ENCODE data around the gene BCAS3. TPM values are rescaled to one million over a fixed set of nuclear protein-coding genes. Genes with fewer than 3 reads are reported as not detected.
A peak's percentile ranks its signal among the peaks of the same experiment; 100 is the strongest.

BCAS3 gene
- total RNA-seq (2014; rRNA removed; shearing (Covaris generic)): 14.3 and 37.5 TPM in 2 replicates

- H3K27ac ChIP-seq: peak within 1 kb of the TSS; percentile 14; the same call in 1 of the 2 replicates
- no peaks in the 10 kb centered on the region for H3K27me3 ChIP-seq (replicated peaks)
- no peaks in the 10 kb centered on the region for H3K9me3 ChIP-seq (replicated peaks)
- H3K4me3 ChIP-seq: peak within 1 kb of the TSS; percentile 53
- no peaks in the 10 kb centered on the region for H3K36me3 ChIP-seq
- DNase-seq (ENCODE audit: low read depth in 1 of 2, low spot score in 2 of 2): peak; percentile 100
- H3K4me1 ChIP-seq (replicated peaks): peaks cover 9% of the 10 kb centered on the region
These were observed at the start of gene BCAS3 for GRCh38 chr17:60677308-60678117. Gene BCAS3 (plus strand): TSS chr17:60677851.

- DNase-seq (ENCODE audit: low read depth in 1 of 2, low spot score in 2 of 2): no peak
- Histone ChIP-seq H3K4me1 (replicated peaks) (no peaks in the 10 kb centered on the region), H3K9me3 (replicated peaks) (no peaks in the 10 kb centered on the region), H3K27me3 (replicated peaks) (no peaks in the 10 kb centered on the region), H3K36me3 (peaks cover 36% of the 10 kb centered on the region), H3K4me3 (no peak overlapping the region), H3K27ac (no peak overlapping the region)
These were observed 49.3 kb upstream of the BCAS3 start for GRCh38 chr17:60628252-60628889.

DNA sequence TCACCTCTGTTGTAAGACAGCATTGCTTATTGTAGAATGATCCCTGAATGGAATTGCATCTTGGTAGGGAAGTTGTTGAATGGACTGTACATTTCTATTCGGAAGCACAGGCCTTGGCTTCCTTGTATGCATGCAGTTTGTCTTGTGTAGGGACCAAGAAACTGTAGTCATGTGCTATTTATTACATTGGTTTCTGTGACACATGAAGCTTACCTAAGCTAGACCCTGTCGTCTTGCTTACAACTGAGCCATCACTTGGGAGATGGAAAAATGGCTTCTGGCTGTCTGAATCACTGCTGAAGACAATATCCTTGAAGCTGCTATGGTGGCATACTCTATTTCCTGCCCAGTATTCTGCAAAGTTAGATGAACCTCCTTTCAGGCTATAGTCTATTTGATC, 48.5 kb upstream of the BCAS3 start:
- Histone ChIP-seq H3K36me3 (peaks cover 34% of the 10 kb centered on the region), H3K4me1 (replicated peaks) (no peaks in the 10 kb centered on the region), H3K27ac (no peak overlapping the region), H3K9me3 (replicated peaks) (no peaks in the 10 kb centered on the region), H3K27me3 (replicated peaks) (no peaks in the 10 kb centered on the region), H3K4me3 (no peak overlapping the region)
- no peak for DNase-seq (ENCODE audit: low read depth in 1 of 2, low spot score in 2 of 2)

GRCh38 chr17:60630352-60630751, 47.3 kb upstream of the BCAS3 start:
- Histone ChIP-seq H3K4me1 (replicated peaks) (no peaks in the 10 kb centered on the region), H3K4me3 (no peak overlapping the region)
- no peak for DNase-seq (ENCODE audit: low read depth in 1 of 2, low spot score in 2 of 2)

GRCh38 chr17:60631119-60631518, 46.5 kb upstream of the BCAS3 start:
- Histone ChIP-seq H3K27me3 (replicated peaks) (no peaks in the 10 kb centered on the region), H3K4me3 (no peak overlapping the region), H3K4me1 (replicated peaks) (no peaks in the 10 kb centered on the region), H3K9me3 (replicated peaks) (no peaks in the 10 kb centered on the region), H3K27ac (no peak overlapping the region), H3K36me3 (peaks cover 35% of the 10 kb centered on the region)
- no peak for DNase-seq (ENCODE audit: low read depth in 1 of 2, low spot score in 2 of 2)

More at GRCh38 chr17:60630352-60630751, 47.3 kb upstream of the BCAS3 start:
- peaks cover 34% of the 10 kb centered on the region for H3K36me3 ChIP-seq
- no peaks in the 10 kb centered on the region for H3K9me3 ChIP-seq (replicated peaks)
- H3K27me3 ChIP-seq (replicated peaks): no peaks in the 10 kb centered on the region
- no peak overlapping the region for H3K27ac ChIP-seq

DNA sequence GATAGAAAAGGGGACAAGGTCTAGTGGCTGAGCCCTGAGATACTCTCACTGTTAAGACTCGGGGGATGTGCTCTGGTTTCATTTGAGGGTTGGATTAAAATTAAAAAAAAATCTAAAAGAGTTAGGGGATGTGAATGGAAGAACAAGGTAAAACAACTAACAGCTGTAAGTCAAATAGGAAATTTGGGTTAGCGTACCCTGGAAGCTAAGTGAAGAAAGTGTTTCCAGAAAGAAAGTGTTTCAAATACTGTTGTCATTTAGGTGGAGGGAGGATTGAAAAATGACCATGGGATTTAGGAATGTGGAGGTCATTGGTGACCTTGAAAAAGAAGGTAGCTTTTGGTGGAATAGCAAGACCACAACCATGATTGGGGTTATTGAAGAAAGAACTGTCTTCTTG, 40.0 kb upstream of the BCAS3 start:
- Histone ChIP-seq H3K4me3 (no peak overlapping the region), H3K4me1 (replicated peaks) (peaks cover 12% of the 10 kb centered on the region), H3K9me3 (replicated peaks) (no peaks in the 10 kb centered on the region), H3K36me3 (peaks cover 42% of the 10 kb centered on the region), H3K27ac (no peak overlapping the region), H3K27me3 (replicated peaks) (no peaks in the 10 kb centered on the region)
- DNase-seq (ENCODE audit: low read depth in 1 of 2, low spot score in 2 of 2): no peak

- no peaks in the 10 kb centered on the region for H3K27me3 ChIP-seq (replicated peaks)
- H3K27ac ChIP-seq: no peak overlapping the region
- H3K4me1 ChIP-seq (replicated peaks): peaks cover 12% of the 10 kb centered on the region
- no peak overlapping the region for H3K4me3 ChIP-seq
- peaks cover 38% of the 10 kb centered on the region for H3K36me3 ChIP-seq
- H3K9me3 ChIP-seq (replicated peaks): no peaks in the 10 kb centered on the region
- no peak for DNase-seq (ENCODE audit: low read depth in 1 of 2, low spot score in 2 of 2)
These were observed 38.7 kb upstream of the BCAS3 start for GRCh38 chr17:60639019-60639330.

- Histone ChIP-seq H3K27ac (no peak overlapping the region), H3K36me3 (peaks cover 28% of the 10 kb centered on the region), H3K9me3 (replicated peaks) (no peaks in the 10 kb centered on the region), H3K27me3 (replicated peaks) (no peaks in the 10 kb centered on the region), H3K4me1 (replicated peaks) (peaks cover 12% of the 10 kb centered on the region), H3K4me3 (no peak overlapping the region)
- peak in 1 of 2 experiments; percentile 16 for DNase-seq (ENCODE audit: low read depth in 1 of 2, low spot score in 2 of 2)
These were observed 37.1 kb upstream of the BCAS3 start for GRCh38 chr17:60640503-60640902.

DNA sequence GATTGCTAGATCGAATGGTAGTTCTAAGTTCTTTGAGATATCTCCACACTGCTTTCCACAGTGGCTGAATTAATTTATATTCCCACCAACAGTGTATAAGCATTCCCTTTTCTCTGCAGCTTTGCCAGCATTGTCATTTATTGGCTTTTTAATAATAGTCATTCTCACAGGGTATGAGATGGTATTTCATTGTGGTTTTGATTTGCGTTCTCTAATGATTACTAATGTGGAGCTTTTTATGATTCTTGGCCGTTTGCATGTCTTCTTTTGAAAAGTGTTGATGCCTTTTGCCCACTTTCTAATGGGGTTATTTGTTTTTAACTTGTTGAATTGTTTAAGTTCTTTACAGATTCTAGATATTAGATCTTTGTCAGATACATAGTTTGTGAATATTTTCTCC, 36.5 kb upstream of the BCAS3 start:
- Histone ChIP-seq H3K9me3 (replicated peaks) (no peaks in the 10 kb centered on the region), H3K27me3 (replicated peaks) (no peaks in the 10 kb centered on the region), H3K27ac (peak overlapping the region; percentile 1; the same call in 1 of the 2 replicates), H3K36me3 (peaks cover 22% of the 10 kb centered on the region), H3K4me3 (no peak overlapping the region), H3K4me1 (replicated peaks) (peaks cover 12% of the 10 kb centered on the region)
- peak in 1 of 2 experiments; percentile 16 for DNase-seq (ENCODE audit: low read depth in 1 of 2, low spot score in 2 of 2)

DNA sequence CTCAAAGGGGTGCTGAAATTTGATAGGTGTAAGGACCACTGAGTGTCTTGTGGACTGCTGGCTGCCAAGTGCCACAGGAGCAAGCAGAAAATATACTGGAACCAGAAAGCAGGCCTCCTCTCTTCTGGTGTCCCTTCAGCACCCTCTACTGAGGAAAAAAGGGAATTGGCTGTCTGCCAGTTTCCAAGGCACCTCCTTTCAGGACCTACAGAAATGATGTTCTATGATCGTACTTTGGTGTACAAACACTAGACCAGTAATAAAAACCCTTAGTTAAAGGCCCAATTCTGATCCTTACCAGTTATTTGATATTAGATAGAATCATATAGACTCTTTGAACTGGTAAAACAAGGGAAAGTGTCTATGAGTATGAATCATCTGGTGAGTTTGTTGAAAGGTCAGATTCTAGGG, 35.8 kb upstream of the BCAS3 start:
- Histone ChIP-seq H3K36me3 (peaks cover 19% of the 10 kb centered on the region), H3K27ac (peak overlapping the region; percentile 1; the same call in 1 of the 2 replicates)
- peak; percentile 77 to 81 for DNase-seq (ENCODE audit: low read depth in 1 of 2, low spot score in 2 of 2)

GRCh38 chr17:60645918-60646523, 31.6 kb upstream of the BCAS3 start:
- no peaks in the 10 kb centered on the region for H3K27me3 ChIP-seq (replicated peaks)
- H3K36me3 ChIP-seq: peaks cover 30% of the 10 kb centered on the region
- peaks cover 10% of the 10 kb centered on the region for H3K4me1 ChIP-seq (replicated peaks)
- no peak overlapping the region for H3K27ac ChIP-seq
- no peak overlapping the region for H3K4me3 ChIP-seq
- DNase-seq (ENCODE audit: low read depth in 1 of 2, low spot score in 2 of 2): no peak
- no peaks in the 10 kb centered on the region for H3K9me3 ChIP-seq (replicated peaks)

More for the DNA sequence above, 35.8 kb upstream of the BCAS3 start:
- H3K4me1 ChIP-seq (replicated peaks): peaks cover 12% of the 10 kb centered on the region
- no peaks in the 10 kb centered on the region for H3K27me3 ChIP-seq (replicated peaks)
- no peak overlapping the region for H3K4me3 ChIP-seq
- no peaks in the 10 kb centered on the region for H3K9me3 ChIP-seq (replicated peaks)

- Histone ChIP-seq H3K9me3 (replicated peaks) (no peaks in the 10 kb centered on the region), H3K27me3 (replicated peaks) (no peaks in the 10 kb centered on the region), H3K4me1 (replicated peaks) (peaks cover 3% of the 10 kb centered on the region), H3K27ac (no peak overlapping the region), H3K4me3 (no peak overlapping the region), H3K36me3 (peaks cover 30% of the 10 kb centered on the region)
- DNase-seq (ENCODE audit: low read depth in 1 of 2, low spot score in 2 of 2): no peak
These were observed 30.9 kb upstream of the BCAS3 start for GRCh38 chr17:60646701-60647100.

GRCh38 chr17:60647705-60648104, 29.9 kb upstream of the BCAS3 start:
- H3K27ac ChIP-seq: no peak overlapping the region
- peaks cover 31% of the 10 kb centered on the region for H3K36me3 ChIP-seq
- H3K4me1 ChIP-seq (replicated peaks): no peaks in the 10 kb centered on the region
- H3K4me3 ChIP-seq: no peak overlapping the region
- H3K27me3 ChIP-seq (replicated peaks): no peaks in the 10 kb centered on the region
- no peak for DNase-seq (ENCODE audit: low read depth in 1 of 2, low spot score in 2 of 2)
- H3K9me3 ChIP-seq (replicated peaks): no peaks in the 10 kb centered on the region

Data from SJSA1 (cell line).